NCI-H510A (cell line): Measurements from ENCODE around the gene RTN4IP1.
A peak's percentile ranks its signal among the peaks of the same experiment; 100 is the strongest.
"Not testable (repeated sequence)": the region's sequence is repeated elsewhere in the genome, so short reads cannot be mapped to it uniquely, and the experiment has no call there.

ENCODE experiments used
- DNase-seq: peaks from one replicate; lab custom pipeline; 2025; lab: John Stamatoyannopoulos, UW

The RTN4IP1 gene

DNA sequence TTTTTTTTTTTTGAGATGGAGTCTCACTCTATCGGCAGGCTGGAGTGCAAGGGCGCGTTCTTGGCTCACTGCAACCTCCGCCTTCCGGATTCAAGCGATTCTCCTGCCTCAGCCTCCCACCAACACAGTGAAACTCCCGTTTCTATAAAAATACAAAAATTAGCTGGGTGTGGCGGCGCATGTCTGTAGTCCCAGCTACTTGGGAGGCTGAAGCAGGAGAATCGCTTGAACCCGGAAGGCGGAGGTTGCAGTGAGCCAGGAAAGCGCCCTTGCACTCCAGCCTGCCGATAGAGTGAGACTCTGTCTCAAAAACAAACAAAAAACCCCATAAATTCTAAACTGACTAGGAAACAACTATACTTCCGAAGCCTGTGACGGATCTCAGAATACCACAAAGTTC is 1.5 kb downstream of the RTN4IP1 start:
- not testable (repeated sequence) for DNase-seq

DNA sequence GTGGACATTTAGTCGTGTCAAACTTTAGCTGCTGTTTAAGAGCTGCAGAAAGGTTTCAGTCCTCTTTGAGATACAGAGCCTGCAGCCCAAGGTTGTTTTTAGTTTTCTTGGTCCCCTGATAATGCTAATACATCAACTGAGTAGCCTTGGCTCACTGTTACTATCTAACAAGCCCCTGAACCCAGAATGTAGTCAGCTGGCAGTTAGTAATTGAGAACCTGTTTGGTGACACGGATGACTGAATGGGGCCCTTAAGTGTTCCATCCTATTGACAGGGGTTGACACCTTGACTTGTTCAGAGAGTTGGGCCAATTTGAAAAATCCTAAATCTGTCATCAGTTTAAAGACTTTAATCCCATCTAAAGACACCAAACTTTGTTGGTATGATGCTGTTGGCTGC is 2.8 kb downstream of the RTN4IP1 start:
- DNase-seq = peak; percentile 27

DNA sequence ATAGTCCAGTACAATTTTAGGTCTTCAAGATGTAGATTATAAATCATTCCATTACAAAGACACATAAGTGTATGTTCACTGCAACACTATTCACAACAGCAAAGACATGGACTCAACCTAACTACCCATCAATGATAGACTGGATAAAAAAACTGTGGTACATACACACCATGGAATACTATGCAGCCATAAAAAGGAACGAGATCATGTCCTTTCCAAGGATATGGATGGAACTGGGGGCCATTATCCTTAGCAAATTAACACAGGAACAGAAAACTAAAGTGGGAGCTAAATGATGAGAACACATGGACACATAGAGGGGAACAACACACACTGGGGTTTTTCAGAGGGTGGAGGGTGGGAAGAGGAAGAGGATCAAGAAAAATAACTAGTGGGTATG is 6.3 kb downstream of the RTN4IP1 start:
- DNase-seq = no peak

DNA sequence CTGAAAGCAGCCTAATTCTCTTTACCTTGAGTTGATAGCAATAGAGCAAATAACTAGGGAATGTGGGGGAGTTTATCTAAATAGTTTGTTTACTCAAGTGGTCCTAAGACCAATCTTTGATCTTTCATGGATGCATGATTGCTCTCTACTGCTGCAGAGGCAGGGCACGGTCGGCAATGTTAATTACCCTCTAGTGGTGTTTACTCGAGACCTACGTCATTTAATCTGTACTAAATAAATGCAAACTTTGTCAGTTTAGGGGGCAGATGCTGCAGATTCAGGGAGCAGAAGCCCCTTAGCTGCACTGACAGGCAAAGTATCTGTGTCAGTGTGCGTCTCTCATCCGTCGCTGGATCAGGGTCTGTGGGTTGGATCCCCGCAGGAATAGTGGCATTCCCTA is 6.9 kb downstream of the RTN4IP1 start:
- no peak for DNase-seq

DNA sequence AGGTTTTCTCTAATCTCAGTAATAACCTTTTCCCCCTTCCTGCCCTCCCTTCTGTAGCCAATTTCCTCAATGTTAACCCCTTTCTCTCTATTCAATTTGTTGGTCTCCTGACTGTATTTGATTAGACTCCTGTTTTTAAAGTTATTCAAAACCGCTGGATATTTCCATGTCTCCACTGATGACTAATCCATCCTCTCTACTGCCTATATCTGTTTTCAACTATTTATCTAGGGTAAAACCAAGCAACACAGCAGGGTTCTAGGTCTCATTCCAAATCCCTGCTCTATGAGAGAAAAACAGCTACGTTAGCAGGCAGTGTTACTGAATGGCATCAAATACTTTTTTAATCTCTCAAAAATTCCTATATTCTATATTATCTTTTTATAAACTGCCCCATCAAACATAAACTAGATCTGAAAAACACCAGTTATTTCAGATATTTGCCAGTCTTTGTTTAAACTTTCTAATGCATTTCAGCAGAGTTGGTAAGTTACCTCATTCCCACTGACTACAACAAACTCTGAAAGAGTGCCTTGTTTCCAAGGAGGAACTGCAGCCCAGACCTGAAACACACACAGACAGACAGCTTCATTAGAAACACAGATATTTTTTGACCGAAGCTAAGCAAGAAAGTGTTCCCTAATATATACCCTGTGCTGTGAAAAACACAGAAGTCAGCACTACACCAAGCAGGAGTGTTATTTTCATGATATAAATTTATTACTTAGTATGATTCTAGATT is 8.2 kb downstream of the RTN4IP1 start:
- no peak for DNase-seq

DNA sequence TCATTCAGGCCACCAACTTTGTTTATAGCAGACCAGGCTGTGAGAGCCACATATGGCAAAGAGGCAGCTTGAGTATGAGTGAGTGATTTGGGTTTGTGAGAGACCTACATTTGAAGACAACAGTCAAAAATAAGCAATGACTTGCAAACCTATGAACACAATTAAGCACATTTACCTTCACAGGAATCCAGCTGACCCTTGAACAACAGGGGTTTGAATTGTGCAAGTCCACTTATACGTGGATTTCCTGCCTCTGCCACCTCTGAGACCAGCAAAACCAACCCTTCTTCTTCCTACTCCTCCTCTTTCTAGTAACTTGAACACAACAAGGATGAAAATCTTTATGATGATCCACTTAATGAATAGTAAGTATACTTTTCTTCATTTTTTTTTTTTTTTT is 10.1 kb downstream of the RTN4IP1 start:
- DNase-seq = no peak

DNA sequence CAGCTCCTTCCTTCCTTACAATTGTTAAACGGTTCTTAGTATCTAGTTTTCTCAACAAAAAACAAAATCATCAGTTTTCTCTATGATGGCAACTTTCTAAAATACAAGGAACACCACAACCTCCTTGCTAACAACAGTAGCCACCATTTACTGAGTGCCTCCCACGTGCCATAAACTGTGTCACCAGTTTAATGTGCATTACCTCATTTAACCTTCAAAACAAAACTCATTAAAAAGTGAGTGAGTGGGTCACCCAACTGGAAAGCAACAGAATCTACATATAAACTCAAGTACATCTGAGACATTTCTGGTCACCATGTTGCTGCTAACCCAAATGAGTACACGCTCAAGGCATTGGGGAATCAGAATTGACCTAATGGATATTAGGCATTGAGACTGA is 11.0 kb downstream of the RTN4IP1 start:
- no peak for DNase-seq

DNA sequence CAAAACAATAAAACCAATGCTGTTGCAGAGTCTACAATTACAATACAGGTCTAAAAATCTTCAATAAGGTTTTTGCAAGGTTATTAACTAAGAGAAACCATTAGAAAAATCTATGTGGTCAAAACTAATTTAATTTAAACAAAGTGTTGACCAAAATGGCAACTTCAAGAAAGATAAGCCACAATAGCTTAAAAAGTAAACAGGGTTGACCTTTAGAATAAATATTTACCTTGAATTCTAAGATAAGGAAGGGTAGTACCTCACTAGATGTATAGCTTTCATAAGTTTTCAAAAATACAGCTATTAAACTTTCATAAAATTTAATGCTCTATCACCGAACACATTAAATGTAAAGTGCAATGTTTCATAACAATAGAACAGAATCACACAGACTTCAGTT is 11.4 kb downstream of the RTN4IP1 start:
- DNase-seq = no peak

DNA sequence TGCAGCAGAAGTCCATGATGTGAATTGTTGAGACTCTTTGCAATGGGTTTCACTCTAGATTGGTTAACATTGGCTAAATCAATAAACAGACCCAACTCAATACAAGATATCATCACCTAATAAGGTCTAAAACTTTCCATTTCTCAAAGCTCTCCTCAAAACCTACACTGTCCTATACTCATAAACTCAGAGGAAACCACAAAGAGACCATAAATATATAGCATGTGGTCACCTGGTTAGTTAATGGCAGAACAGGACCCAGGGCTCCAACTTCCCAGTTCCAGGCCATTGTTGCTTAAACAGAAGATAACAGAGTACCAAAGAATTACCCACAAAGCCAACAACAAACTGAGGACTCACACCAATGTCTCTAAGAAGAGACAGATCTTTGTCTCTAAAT is 12.0 kb downstream of the RTN4IP1 start:
- no peak for DNase-seq

DNA sequence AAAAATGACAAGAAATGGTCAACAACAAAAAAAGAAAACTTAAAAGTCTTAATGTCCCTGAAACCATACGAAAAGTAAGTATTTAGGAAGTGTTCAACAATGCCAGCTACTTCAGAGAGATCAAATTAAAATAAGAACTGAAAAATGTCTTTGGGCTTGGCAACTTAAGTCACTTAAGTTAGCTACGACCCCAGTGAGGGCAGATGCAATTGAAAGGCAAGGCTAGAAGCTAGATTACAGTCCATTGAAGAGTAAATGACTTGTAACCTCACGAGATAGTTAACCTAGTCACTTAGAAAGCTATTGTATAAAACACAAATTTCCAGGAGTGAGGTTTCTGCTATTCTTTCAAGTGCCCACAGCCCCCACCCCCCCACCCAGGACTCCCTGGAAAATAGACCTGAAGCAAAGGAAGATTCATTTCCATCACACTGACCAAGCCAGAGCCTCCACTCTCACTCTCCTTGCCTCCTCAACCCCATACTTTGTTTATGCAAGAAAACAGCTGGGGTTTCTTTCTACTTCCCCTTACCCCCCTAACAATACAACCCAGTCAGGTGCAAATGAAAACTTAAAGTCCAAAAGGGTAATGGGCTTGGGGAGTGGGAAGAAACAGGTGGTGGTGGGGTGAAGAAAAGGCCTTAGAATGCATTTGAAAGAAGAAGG is 14.6 kb downstream of the RTN4IP1 start:
- no peak for DNase-seq

DNA sequence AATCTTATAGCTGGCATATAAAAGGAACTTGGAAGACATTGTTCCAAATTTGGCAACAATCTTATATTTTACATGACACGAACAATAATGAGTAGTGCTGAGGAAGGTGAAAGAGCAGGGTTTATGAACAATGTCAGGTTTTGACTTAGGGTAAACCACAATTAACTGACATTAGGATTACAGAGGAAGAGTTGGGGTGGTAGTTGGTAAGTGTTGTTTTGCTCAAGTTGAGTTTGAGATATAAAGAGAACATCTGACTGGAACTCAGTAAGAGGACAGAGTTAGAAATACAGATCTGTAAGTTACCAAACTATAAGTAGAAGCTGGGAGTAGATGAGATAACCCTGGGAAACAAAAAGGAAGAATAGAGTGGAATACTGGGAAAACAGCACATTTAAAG is 15.1 kb downstream of the RTN4IP1 start:
- no peak for DNase-seq

DNA sequence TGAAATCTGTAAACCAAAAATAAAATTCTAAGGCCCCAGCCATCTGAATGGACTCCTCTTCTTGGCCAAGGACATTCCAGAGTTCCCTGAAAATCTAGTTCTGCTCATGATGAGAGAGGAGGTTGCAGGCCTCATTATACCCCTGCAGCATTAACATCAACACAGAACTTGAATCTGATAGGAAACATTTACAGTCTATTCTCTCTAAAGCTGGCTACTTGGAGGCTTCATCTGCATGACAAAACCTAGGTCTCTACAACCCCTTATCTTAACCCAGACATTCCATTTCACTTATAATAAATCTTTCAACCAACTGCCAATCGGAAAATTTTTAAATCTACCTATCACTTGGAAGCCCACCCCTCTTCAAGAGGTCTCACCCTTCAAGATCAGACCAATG is 15.7 kb downstream of the RTN4IP1 start:
- DNase-seq = no peak

DNA sequence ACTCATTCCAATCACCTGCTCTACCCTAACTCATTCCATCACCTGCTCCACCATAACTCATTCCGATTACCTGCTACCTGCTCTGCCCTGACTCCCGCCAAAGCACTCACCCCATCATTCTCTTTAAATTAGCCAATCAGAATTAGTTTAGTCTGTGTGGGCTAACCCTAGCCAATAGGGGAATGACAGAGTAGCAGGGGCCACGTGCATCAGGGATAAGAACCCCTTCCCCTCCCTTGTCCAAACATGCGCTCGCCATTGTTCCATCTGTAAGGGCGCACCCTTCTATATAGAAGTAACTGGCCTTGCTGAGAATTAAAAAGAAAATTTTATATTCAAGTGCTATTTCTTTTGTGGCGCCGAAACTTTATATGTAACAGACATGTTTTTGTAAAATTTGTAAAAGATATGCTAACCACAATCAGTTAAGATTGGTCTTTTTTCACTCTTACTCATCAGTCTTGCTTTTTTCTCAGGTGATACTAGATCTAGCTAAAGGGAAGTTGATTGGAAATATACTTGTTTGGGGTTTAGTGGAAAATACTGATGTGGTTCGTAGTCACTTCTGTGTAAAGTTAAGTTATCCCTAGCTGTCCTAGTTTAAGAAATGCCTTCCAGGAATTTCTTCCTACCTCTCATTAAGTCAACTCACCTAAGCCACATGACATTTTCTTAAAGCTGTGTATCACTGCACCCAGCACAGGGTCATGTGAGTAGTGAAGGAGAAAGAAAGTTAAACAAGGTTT is 16.5 kb downstream of the RTN4IP1 start:
- no peak for DNase-seq

DNA sequence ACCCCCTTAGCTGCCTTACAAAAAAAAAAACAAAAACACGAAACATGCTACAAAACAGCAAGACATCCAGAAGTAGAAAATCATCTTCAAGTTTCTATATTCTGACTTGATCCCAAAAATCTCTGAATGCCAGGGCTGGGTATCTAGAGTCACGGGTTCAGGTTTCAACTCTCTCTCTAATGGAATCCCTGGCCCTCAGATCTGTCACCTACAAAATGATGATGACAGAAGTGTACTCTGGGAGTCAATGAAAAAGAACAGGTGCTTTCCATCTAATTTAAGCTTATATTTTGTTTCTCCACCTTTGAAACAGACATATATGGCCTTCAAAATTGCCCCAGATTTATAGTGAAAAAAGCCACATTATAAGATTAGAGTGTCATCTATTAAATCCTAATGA is 18.3 kb downstream of the RTN4IP1 start:
- no peak for DNase-seq

DNA sequence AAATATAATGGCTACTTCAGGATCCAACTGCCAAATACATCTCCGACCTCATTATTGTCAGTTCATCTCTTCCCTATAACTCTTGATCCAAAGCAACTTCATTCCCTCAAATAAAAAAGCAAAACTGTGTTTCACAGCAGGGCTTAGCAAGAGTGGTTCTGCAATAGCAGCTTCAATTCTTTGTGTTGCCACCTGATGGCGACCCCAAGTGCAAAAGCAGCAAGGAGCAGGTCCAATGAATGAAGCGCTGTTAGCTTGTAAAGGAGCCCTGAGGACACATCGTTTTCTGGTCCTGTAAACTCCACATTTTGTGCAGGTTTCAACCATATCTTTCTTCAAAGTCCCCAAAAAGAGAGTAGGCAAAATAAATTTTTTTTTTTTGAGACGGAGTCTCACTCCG is 19.6 kb downstream of the RTN4IP1 start:
- no peak for DNase-seq

DNA sequence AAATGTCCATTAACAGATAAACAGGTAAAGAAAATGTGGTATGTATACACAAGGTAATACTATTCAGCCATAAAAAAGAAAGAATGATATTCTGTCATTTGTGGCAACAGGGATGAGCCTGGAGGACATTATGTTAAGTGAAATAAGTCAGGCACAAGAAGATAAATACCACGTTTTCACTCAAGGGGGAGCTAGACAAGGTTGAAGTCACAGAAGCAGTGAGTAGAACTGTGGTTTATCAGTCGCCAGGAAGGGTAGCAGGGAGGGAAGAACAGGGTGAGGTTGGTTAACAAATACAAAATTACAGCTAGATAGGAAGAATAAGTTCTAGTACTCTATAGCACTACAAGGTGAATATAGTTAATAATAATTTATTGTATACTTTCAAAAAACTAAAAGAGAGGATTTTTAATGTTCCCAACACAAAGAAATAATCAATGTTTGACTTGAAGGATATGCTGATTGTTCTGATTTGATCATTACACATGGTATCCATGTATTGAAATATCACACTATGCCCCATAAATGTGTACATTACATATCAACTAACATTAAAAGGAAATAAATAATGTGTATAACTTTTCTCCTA is 21.1 kb downstream of the RTN4IP1 start:
- no peak for DNase-seq

DNA sequence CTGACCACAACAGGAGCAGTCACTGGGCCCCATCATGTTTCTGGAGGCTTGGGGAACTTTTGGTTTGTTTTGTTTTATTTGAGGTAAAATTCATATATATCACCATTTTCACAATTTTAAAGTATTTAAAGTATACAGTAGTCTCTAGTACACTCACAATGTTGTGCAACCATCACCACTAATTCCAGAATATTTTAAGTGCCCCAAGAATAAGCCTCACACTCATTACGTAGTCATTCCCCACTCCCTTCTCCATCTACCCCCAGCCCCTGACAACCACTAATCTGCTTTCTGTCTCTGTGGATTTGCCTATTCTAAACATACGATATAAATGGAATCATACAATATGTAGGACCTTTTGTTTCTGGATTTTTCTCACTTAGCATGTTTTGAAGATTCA is 29.0 kb downstream of the RTN4IP1 start:
- DNase-seq = no peak

DNA sequence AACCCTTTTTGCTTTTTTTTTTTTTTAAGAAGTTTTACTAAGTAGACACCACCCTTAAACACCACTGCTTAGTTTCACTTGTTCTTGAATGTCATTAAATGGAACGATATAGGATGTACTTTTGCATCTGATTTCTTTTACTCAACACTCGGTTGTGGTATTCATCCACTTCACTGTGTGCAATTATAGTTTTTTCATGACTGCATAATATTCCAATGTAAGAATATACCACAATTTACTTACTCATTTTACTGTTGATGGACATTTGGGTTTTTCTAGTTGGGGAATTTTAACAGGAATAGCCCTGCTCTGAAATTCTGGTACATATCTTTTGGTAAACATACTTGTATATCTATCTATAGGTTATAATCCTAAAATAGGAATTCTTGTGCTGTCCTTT is 29.9 kb downstream of the RTN4IP1 start:
- DNase-seq = no peak

DNA sequence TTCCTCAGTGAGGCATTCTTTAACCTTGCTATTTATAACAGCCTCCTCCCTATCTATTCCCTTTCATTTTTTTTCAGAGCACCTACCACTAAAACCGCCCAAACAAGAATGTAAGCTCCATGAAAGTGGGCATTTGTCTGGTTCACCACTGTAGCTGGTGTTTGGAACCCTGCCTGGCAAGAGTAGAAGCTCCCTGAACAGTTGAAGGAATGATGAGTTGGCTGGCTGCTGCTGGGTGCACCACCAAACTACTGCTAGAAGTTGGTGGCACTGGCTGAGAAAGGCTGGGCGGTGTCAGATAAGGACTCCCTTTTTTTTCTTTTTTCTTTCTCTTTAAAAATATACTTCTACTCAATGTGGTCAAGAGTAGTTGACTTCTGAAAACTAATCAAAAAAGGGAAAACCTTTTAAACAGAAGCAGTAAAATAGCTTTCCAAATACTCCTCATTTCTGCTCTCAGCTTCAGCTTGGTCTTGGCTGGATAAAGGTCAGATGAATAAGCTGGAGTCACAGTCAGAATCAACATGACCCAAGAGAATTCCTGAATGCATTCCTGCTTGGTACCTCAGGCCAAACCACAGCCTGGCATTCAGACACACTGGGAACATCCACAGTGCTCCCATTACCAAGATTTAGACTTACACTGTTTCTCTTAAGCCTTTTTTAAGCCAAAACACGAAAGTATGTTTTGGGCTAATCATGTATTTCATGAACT is 38.0 kb downstream of the RTN4IP1 start:
- DNase-seq = no peak

DNA sequence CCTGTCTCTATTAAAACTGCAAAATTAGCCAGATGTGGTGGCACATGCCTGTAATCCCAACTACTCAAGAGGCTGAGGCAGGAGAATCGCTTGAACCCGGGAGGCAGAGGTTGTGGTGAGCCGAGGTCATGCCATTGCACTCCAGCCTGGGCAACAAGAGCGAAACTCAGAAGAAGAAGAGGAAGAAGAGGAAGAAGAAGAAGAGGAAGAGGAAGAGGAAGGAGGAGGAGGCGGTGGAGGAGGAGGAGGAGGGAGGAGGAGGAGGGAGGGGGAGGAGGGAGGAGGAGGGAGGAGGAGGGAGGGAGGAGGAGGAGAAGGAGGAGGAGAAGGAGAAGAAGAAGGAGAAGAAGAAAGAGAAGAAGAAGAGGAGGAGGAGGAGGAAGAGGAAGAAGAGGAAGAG is 40.4 kb downstream of the RTN4IP1 start:
- DNase-seq = not testable (repeated sequence)

DNA sequence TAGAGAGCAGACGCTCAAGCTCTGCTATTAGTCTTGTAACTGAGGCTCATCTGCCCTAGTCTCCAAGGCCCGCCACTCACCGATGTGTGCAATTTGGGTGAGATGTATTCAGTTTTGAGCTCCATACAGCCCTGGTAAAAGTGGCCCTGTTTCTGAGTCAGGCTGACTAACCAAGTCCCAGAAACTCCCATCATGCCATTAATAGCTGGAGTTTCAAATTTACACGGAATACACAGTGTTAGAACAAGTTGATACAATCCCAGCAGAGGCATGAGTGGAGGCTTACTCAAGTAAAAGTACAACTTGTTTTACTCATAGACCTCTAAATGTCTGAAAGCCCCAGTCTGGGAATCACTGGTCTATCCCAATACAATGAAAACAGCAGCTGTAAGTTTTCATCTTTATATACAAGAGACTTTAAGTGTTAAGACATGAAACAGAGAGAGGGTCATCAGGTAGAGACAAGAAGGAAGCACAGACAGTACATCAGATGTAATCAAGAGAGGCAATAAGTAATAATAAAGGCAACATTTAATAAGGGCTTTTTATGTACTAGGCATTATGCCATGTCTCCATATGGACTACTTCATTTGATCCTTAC is 42.4 kb downstream of the RTN4IP1 start:
- DNase-seq = no peak

DNA sequence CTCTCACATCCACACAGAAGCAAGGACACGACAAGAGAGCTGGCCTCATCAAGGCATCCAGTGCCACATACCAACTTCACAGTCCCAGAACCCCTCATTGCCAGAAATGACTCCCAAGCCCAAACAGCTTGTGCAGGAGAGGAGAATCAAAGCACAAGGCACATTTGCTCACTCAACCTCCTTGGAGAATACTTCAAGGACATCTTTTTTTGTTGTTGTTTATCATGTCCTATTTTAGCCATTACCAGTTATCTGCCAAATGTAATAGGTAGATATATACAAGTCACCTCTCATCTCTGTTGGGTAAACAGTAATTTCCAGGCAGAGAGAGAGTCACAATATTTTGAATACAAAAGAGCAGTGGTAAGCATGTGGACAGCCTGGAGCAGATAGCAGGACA is 47.8 kb downstream of the RTN4IP1 start:
- no peak for DNase-seq
